GM10248 (cell line): ENCODE data around the gene DTNB.

ENCODE experiments used
- CTCF ChIA-PET: fragments of 300-600 bp; sonication (Branson Sonifier 250); formaldehyde crosslinking; extraction: SDS; loops from one replicate; lab custom pipeline; 2021; ENCODE audit warnings: antibody characterized with exemption; lab: Yijun Ruan, JAX
- POLR2A ChIA-PET: fragments of 350-650 bp; sonication (Branson Sonifier 250); formaldehyde crosslinking; extraction: SDS; loops from one replicate; lab custom pipeline; 2020; ENCODE audit warnings: antibody characterized with exemption; lab: Yijun Ruan, JAX
- DNase-seq: peaks from one replicate; pipeline ENCODE4 v3.0.0; 2012; ENCODE audit errors: extremely low spot score
- TF ChIP-seq, protein P1 (sequence below): IDR thresholded peaks from 2 replicates; pipeline ENCODE4 v1.5.1; 2012; ENCODE audit warnings: mild to moderate bottlenecking, low read depth; ENCODE audit errors: extremely low read depth, missing control alignments, control extremely low read depth

The DTNB gene

DNA sequence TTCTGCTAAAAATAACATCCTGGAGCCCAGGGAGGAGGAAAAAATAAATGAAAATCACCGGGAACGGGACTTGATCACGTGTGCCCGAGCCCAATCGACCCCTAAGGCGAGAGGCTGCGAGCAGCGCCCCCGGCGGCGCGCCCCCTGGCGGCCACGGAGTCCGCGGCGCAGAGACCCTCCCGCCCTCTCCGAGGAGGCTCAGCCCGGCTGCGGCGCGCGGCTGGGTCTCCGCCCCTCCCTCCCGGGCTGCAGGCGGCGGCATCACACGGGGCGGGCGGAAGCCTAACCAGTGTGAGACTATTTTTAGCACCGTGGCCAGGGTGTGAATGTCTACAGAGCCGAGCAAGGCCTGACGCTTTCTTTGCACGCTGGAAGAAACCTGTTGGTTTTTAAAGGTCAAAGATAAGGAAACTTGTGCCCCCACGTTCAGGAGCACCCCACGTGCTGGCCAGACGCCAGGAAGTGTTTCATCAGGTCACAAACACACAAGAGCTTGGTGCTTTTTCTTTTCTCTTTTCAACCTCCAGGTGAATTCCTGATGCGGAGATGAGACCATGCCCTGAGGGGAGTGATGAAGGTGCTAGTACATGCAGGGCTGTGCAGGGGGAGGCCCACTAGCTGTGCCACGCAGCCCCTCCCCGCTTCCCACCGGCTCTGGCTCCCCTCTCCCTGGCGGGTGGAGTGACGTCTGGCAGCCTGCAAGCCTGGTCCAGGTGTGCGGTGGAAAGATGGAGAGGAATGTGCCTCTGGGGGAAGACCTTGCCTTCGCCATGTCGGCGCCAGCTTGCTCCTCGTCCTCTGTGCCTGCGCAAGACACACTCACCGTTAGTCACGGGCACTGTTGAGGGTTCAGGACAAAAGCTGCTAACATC is 296.4 kb downstream of the DTNB start:
- TF ChIP-seq, protein P1, sequence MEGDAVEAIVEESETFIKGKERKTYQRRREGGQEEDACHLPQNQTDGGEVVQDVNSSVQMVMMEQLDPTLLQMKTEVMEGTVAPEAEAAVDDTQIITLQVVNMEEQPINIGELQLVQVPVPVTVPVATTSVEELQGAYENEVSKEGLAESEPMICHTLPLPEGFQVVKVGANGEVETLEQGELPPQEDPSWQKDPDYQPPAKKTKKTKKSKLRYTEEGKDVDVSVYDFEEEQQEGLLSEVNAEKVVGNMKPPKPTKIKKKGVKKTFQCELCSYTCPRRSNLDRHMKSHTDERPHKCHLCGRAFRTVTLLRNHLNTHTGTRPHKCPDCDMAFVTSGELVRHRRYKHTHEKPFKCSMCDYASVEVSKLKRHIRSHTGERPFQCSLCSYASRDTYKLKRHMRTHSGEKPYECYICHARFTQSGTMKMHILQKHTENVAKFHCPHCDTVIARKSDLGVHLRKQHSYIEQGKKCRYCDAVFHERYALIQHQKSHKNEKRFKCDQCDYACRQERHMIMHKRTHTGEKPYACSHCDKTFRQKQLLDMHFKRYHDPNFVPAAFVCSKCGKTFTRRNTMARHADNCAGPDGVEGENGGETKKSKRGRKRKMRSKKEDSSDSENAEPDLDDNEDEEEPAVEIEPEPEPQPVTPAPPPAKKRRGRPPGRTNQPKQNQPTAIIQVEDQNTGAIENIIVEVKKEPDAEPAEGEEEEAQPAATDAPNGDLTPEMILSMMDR: peak; percentile 89
- DNase-seq: peak; percentile 95
- POLR2A ChIA-PET: interaction anchor here (0.9 to 1.4 kb wide), 2 partner anchors 12 to 44 kb away, joined by 3 read pairs; no protein-coding TSS in a partner anchor
- CTCF ChIA-PET: interaction anchor here (0.7 to 7.6 kb wide), 32 partner anchors 10 to 213 kb away, joined by 3 to 70 read pairs (median 6); no protein-coding TSS in a partner anchor

DNA sequence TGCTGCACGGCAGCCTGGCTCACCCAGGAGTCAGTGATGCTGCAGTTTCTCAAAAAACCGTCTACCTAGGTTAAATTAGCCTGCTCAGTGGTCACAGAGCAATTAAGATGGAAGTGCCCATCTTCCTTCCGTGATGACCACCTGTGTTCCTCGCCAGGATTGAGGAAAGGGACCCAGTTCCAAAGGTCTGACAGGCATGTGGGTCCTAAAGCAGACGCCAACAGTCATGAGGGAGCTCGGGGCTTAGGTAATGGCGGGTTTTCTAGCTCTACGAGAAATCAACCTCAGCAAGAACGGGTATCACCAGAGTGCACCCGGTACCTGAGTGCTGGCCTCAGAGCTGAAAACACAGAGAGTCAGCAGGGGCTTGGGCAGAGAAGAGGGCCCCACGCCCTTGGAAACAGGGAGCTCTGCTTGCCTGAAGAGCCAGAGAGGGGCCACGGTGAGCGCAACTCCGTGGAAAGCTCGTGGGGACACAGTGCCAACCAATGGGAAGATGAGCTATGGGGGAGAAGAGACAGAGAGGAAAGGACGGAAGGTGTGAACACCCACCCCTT is 297.3 kb downstream of the DTNB start:
- ChIA-PET POLR2A (interaction anchor here (1.4 kb wide), 1 partner anchor 11 kb away, joined by 3 read pairs; no protein-coding TSS in a partner anchor), CTCF (interaction anchor here (0.7 to 7.6 kb wide), 33 partner anchors 10 to 223 kb away, joined by 3 to 70 read pairs (median 6); no protein-coding TSS in a partner anchor)
- TF ChIP-seq, protein P1: no peak
- no peak for DNase-seq

DNA sequence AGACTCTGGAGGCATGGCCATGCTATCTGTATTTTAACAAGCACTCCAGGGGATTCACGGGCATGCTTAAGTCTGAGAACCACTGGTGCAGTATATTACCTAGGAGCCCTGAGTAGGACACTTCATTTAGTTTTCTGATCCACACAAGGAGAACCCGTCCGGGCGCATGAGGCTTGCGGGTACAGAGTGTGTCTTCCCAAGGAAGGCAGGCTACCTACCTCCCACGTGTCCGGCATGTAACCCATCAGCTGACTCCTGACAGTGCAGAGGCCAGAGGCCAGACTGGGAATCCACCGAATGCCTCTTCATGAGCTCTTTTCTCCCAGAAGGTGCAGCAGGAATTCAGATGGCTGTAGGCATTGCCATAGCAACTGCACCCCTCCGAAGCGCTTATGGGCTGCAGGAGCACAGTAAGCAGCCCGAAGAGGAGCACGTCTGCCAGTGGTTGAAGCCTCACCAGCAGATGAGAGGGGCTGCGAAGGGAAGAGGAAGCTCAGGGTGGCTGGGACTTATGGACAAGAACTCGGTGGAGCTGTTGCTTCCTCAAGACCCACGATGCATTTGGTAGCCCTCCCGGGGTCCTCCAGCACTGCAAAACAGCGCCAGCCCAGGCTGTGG is 297.9 kb downstream of the DTNB start:
- TF ChIP-seq, protein P1: no peak
- ChIA-PET POLR2A (interaction anchor here (0.5 to 1.4 kb wide), 2 partner anchors 11 to 24 kb away, joined by 3 read pairs; no protein-coding TSS in a partner anchor), CTCF (interaction anchor here (0.8 to 7.6 kb wide), 30 partner anchors 9 to 223 kb away, joined by 3 to 70 read pairs (median 6); no protein-coding TSS in a partner anchor)
- DNase-seq: no peak

DNA sequence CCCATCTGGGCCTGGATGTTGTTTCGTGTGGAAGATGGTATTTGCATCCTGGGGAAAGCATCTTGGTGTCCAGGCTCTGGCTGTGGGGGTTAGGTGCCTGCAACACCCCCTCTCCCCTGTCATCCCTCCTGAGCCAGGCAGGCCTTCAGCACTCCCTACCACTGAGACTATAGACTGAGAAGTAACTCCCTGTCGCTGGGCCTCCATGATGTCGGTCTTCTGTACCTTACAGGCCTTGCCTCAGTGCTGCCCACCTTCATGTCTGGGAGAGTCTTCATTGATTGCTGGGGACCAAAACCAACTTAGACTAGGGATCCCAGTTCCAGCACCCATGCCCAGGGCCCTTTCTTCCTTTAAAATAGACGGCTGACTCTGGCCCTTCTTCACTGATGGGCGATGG is 298.6 kb downstream of the DTNB start:
- ChIA-PET CTCF (interaction anchor here (1.1 to 7.6 kb wide), 12 partner anchors 8 to 192 kb away, joined by 3 to 70 read pairs (median 10); no protein-coding TSS in a partner anchor), POLR2A (no interaction called here)
- no peak for DNase-seq
- TF ChIP-seq, protein P1: no peak

DNA sequence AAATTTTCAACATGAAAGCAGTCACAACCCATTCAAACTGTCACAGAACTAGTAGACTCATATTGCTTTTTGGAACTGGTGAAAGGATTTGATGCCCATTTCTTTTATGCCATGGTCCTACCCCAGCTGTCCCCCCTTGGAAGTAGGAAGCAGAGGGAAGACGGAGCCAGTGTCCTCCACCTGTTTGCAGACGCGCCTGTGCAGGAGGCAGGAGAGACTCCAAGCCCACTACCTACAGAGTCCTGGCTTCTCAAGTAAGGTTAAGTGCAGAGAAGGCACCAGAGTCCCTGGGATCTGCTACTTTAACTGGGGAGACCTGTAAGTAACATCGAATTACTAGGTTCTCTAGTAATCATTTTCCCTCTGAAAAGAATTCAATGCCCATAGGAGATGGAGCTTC is 299.0 kb downstream of the DTNB start:
- TF ChIP-seq, protein P1: no peak
- DNase-seq: no peak
- ChIA-PET CTCF (interaction anchor here (1.1 to 7.6 kb wide), 6 partner anchors 8 to 192 kb away, joined by 4 to 70 read pairs (median 47); no protein-coding TSS in a partner anchor), POLR2A (no interaction called here)

DNA sequence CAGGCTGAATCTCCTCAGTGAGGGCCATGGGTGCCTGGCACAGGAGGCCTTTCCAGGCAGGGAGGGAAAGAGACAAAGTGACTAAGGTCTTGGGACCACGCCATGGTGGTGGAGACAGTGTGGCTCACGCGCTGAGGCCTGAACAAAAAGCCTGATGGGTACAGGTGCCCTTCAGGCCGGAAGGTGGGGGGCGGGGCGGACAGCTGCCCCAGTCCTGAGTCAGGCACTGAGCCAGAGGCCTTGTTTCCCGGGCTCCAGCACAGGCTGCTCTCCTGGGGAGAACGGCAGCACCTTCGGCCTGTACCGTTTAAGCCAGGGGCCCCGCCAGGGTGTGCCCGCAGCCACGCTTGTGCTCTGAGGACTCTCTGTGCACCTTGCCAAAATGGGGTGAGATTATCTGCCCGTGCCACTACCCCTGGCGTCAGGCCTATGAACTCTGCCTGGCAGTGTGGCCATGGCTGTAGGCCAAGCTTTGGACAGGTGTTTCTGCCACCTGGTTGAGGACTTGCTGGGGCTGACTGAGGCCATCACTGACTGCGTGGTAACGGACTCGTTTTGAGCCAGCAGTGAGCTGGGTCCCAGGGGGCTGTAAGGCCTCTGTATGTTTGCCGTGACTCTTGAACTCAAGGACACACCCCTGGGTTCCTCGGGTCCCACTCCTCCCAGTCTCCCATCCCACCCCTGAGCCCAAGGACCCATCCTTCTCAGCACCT is 300.0 kb downstream of the DTNB start:
- POLR2A ChIA-PET: no interaction called here
- TF ChIP-seq, protein P1: no peak
- DNase-seq: no peak
- CTCF ChIA-PET: interaction anchor here (1.9 to 4.6 kb wide), 2 partner anchors 11 to 30 kb away, joined by 6 to 46 read pairs; no protein-coding TSS in a partner anchor
